Measurements from ENCODE around the gene MINAR1. TPM values are rescaled to one million over a fixed set of nuclear protein-coding genes. Genes with fewer than 3 reads are reported as not detected.

MINAR1 gene
- total RNA-seq, 1 experiment from 2014 or later: 0.22 TPM

- no peak for DNase-seq
- Histone ChIP-seq H3K4me2 (ENCODE audit: low read length) (no peak overlapping the region), H3K79me2 (ENCODE audit: low read length) (no peaks in the 10 kb centered on the region), H4K20me1 (ENCODE audit: low read length) (no peaks in the 10 kb centered on the region), H3K27ac (ENCODE audit: low read length) (no peak overlapping the region), H2AFZ (ENCODE audit: low read length) (no peak overlapping the region), H3K9ac (ENCODE audit: low read length) (no peak overlapping the region), H3K4me1 (ENCODE audit: insufficient read depth, low read length) (no peaks in the 10 kb centered on the region), H3K36me3 (ENCODE audit: low read depth, low read length) (no peaks in the 10 kb centered on the region), H3K27me3 (ENCODE audit: low read length) (peaks cover 8% of the 10 kb centered on the region; the same call in 1 of the 2 replicates), H3F3A (ENCODE audit: low read length, unreplicated experiment) (no peaks in the 10 kb centered on the region), H3K9me3 (ENCODE audit: low read length) (no peaks in the 10 kb centered on the region), H3K9me2 (replicated peaks; ENCODE audit: low read length) (no peaks in the 10 kb centered on the region), H3K4me3 (ENCODE audit: low read length) (no peak overlapping the region)
- no peak for ATAC-seq
- POLR2A ChIA-PET (ENCODE audit: unreplicated experiment): no interaction called here
- intact Hi-C loops (cut with micrococcal nuclease): no loop called here
- CTCF ChIA-PET: no interaction called here
- no TSS peak for BruUV-seq (replicated peaks)
- no peak for TF ChIP-seq CTCF (conservative IDR thresholded peaks at IDR 0.05; ENCODE audit: low read depth, low read length)
- no peak for TF ChIP-seq EZH2phosphoT487 (IDR thresholded peaks at IDR 0.05; ENCODE audit: borderline replicate concordance, low read length)
- TF ChIP-seq EZH2 (IDR thresholded peaks at IDR 0.05; ENCODE audit: low read length, unreplicated experiment): no peak
Observed at GRCh38 chr15:79455943-79456342, 23.8 kb downstream of the MINAR1 start.

GRCh38 chr15:79458491-79458890, 26.4 kb downstream of the MINAR1 start:
- no peak overlapping the region for H2AFZ ChIP-seq (ENCODE audit: low read length)
- no peak overlapping the region for H3K4me3 ChIP-seq (ENCODE audit: low read length)
- no peaks in the 10 kb centered on the region for H3K9me3 ChIP-seq (ENCODE audit: low read length)
- H3F3A ChIP-seq (ENCODE audit: low read length, unreplicated experiment): no peaks in the 10 kb centered on the region
- ChIA-PET POLR2A (ENCODE audit: unreplicated experiment) (no interaction called here), CTCF (no interaction called here)
- H3K9ac ChIP-seq (ENCODE audit: low read length): no peak overlapping the region
- H3K27ac ChIP-seq (ENCODE audit: low read length): no peak overlapping the region
- ATAC-seq (no peak), DNase-seq (no peak)
- no peaks in the 10 kb centered on the region for H3K9me2 ChIP-seq (replicated peaks; ENCODE audit: low read length)
- TF ChIP-seq EZH2phosphoT487 (IDR thresholded peaks at IDR 0.05; ENCODE audit: borderline replicate concordance, low read length) (no peak), CTCF (conservative IDR thresholded peaks at IDR 0.05; ENCODE audit: low read depth, low read length) (no peak), EZH2 (IDR thresholded peaks at IDR 0.05; ENCODE audit: low read length, unreplicated experiment) (no peak)
- peaks cover 8% of the 10 kb centered on the region; the same call in 1 of the 2 replicates for H3K27me3 ChIP-seq (ENCODE audit: low read length)
- intact Hi-C loops (cut with micrococcal nuclease): no loop called here
- H3K4me2 ChIP-seq (ENCODE audit: low read length): no peak overlapping the region
- BruUV-seq (replicated peaks): no TSS peak
- no peaks in the 10 kb centered on the region for H3K4me1 ChIP-seq (ENCODE audit: insufficient read depth, low read length)
- H3K36me3 ChIP-seq (ENCODE audit: low read depth, low read length): no peaks in the 10 kb centered on the region
- no peaks in the 10 kb centered on the region for H3K79me2 ChIP-seq (ENCODE audit: low read length)
- no peaks in the 10 kb centered on the region for H4K20me1 ChIP-seq (ENCODE audit: low read length)

- DNase-seq (no peak), ATAC-seq (no peak)
- H3K4me1 ChIP-seq (ENCODE audit: insufficient read depth, low read length): no peaks in the 10 kb centered on the region
- H3F3A ChIP-seq (ENCODE audit: low read length, unreplicated experiment): no peaks in the 10 kb centered on the region
- CTCF ChIA-PET: no interaction called here
- no peaks in the 10 kb centered on the region for H3K79me2 ChIP-seq (ENCODE audit: low read length)
- BruUV-seq (replicated peaks): no TSS peak
- H3K27me3 ChIP-seq (ENCODE audit: low read length): peaks cover 2% of the 10 kb centered on the region; the same call in 1 of the 2 replicates
- H3K27ac ChIP-seq (ENCODE audit: low read length): no peak overlapping the region
- no peak overlapping the region for H3K4me2 ChIP-seq (ENCODE audit: low read length)
- no peaks in the 10 kb centered on the region for H4K20me1 ChIP-seq (ENCODE audit: low read length)
- intact Hi-C loops (cut with micrococcal nuclease): no loop called here
- H3K9me3 ChIP-seq (ENCODE audit: low read length): no peaks in the 10 kb centered on the region
- H2AFZ ChIP-seq (ENCODE audit: low read length): no peak overlapping the region
- H3K9me2 ChIP-seq (replicated peaks; ENCODE audit: low read length): no peaks in the 10 kb centered on the region
- TF ChIP-seq EZH2phosphoT487 (IDR thresholded peaks at IDR 0.05; ENCODE audit: borderline replicate concordance, low read length): no peak
- TF ChIP-seq EZH2 (IDR thresholded peaks at IDR 0.05; ENCODE audit: low read length, unreplicated experiment): no peak
- no peak for TF ChIP-seq CTCF (conservative IDR thresholded peaks at IDR 0.05; ENCODE audit: low read depth, low read length)
- H3K4me3 ChIP-seq (ENCODE audit: low read length): no peak overlapping the region
- H3K36me3 ChIP-seq (ENCODE audit: low read depth, low read length): no peaks in the 10 kb centered on the region
- H3K9ac ChIP-seq (ENCODE audit: low read length): no peak overlapping the region
- POLR2A ChIA-PET (ENCODE audit: unreplicated experiment): no interaction called here
Observed at GRCh38 chr15:79459666-79460065, 27.5 kb downstream of the MINAR1 start.

Data from PC-3 (cell line).